HG02943 (cell line): ENCODE measurements around the gene RIMKLB.
"Not testable (repeated sequence)": the region's sequence is repeated elsewhere in the genome, so short reads cannot be mapped to it uniquely, and the experiment has no call there.

Source experiments
- ATAC-seq: cut with Tn5 transposase; IDR thresholded peaks from one replicate; pipeline ENCODE4 v1.9.1; 2021; ENCODE audit warnings: mild to moderate bottlenecking, low read depth, moderate library complexity; ENCODE audit not compliant: unreplicated experiment

The RIMKLB gene

GRCh38 chr12:8813572-8814357 lies 116.0 kb downstream of the RIMKLB start:
- no peak for ATAC-seq

GRCh38 chr12:8816448-8817050 lies 118.8 kb downstream of the RIMKLB start:
- ATAC-seq = no peak

DNA sequence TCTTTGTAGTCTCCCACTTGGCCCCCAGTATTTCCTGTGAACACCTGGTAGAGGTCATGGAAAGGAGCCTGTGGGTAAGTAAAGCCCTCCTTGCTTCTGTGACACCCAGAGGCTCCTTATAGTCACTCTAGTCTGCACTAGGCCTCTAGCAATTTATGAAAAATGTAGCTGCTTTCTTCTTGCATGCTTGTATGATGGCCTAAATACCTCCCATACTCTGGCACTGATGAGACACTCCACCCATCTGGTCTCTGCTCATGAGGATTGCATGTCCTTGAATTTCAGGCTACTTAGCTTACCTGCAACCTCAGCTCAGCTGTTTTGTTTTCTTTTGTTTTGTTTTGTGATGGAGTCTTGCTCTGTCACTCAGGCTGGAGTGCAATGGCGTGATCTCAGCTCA lies 120.1 kb downstream of the RIMKLB start:
- ATAC-seq = no peak

DNA sequence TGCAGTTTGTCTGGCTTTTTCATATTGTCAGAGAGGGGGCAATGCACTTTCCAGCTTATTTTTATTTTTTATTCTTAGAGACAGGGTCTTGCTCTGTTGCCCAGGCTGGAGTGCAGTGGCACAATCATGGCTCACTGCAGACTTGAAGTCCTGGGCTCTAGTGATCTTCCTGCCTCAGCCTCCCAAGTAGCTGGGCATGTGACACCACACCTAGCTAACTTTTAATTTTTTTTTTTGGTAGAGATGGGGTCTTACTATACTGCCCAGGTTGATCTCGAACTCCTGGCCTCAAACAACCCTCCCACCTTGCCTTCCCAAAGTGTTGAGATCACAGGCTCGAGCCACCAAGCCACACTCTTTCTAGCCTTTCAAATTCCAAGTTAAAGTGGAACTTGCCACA lies 120.7 kb downstream of the RIMKLB start:
- no peak for ATAC-seq

DNA sequence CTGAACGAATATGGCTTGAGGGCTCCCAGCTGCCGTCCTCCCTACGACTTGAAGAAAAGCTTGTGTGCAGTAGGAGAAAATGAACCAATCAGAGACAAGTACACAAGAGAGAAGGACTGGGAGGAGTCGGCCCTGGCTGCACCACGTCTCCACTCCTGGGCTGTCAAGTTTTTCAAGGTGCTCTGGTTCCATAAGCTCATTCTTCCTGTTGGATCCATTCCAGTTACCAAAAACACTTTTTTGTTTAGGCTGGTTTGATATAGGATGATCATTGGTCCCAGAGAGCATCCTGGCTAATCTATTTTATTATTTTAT lies 121.8 kb downstream of the RIMKLB start:
- ATAC-seq = no peak

DNA sequence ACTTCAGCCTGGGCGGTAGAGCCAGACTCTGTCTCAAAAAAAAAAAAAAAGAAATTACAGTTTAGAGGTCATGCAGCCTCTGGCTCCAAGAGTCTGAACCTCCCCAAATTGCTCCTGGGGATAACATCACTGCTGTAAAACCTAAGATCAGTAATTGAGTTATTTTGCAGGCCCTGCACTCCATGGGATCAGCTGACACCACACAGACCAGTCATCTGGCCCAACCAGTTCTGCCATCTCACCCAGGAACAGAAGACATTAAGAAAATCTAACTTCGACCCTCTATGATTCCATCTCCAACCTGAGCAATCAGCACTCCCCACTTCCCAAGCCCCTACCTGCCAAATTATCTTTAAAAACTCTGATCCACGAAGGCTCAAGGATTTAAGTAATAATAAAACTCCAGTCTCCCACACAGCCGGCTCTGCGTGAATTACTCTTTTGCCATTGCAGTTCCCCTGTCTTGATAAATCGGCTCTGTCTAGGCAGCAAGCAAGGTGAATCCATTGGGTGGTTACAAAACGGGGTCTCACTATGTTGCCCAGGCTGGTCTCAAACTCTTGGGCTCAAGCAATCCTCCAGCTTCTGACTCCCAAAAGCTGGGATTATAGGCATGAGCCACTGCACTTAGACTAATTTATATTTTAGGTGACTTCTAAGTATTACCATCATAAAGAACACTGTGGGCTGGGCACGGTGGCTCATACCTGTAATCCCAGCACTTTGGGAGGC lies 123.1 kb downstream of the RIMKLB start:
- ATAC-seq = not testable (repeated sequence)

DNA sequence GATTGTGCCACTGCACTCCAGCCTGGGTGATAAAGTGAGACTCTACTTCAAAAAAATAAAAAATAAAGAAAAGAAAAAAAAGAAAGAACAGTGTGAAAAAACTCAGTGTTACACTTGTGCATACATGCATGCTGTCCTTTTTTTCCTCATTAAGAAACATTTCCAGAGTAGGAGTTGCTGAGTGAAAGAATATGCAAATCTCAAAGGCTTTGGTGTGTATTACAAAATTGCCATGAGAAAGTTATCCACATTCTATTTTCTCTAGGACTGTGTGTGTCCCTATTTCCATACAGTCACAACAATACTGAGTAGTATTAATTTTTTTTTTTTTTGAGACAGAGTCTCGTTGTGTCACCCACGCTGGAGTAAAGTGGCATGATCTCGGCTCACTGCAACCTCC lies 123.8 kb downstream of the RIMKLB start:
- ATAC-seq = no peak

DNA sequence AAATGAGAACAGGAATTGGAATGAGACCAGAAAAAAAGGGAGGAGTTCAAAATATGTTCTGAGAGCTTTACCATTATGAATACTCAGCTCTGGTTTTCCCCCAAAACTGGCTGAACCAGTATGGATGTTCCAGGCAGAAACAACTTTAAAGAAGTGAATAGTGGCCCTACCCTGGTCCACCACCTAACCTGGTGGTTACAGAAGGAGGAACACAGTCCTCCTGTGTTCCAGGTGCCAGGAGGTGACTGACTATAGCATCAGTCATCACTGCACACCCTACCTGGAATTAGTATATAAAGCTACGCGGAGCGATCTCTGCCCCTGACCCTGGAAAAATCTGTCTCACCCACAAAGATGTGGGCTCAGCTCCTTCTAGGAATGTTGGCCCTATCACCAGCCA lies 124.5 kb downstream of the RIMKLB start, which contains the start of gene A2ML1:
A2ML1 (plus strand) TSS at position 324 of the 400 bp plus-strand sequence; CDS start at position 355, 31 bp downstream.
- ATAC-seq = no peak

DNA sequence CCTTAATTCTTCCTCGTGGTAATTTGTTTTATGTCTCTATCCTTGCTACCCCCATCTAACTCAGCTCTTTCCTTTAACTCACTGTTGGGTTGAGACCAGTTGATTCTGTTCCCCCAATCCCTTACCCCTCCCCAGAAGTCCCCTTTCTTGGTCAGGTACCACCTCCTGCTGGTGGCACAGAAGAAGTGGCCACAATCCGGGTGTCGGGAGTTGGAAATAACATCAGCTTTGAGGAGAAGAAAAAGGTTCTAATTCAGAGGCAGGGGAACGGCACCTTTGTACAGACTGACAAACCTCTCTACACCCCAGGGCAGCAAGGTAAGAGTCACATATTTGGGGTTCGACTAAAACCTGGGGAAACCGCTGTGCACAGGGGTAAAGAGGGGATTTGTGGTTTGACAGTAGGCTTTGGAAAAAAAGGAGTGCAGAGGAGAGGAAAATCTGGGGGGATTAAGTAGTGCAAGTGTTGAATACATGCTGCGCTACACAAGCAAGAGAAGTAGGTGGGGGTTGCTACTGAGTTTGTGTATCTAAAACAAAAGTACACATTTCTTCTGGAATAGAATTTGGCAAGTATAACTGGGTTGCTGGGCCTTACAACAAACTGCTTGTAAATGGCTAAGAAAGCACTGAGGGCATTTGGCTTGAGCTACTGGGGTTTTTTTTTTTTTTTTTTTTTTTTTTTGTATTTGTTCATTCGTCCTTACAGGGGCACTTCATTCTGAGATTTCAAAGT lies 125.9 kb downstream of the RIMKLB start:
- ATAC-seq = no peak

DNA sequence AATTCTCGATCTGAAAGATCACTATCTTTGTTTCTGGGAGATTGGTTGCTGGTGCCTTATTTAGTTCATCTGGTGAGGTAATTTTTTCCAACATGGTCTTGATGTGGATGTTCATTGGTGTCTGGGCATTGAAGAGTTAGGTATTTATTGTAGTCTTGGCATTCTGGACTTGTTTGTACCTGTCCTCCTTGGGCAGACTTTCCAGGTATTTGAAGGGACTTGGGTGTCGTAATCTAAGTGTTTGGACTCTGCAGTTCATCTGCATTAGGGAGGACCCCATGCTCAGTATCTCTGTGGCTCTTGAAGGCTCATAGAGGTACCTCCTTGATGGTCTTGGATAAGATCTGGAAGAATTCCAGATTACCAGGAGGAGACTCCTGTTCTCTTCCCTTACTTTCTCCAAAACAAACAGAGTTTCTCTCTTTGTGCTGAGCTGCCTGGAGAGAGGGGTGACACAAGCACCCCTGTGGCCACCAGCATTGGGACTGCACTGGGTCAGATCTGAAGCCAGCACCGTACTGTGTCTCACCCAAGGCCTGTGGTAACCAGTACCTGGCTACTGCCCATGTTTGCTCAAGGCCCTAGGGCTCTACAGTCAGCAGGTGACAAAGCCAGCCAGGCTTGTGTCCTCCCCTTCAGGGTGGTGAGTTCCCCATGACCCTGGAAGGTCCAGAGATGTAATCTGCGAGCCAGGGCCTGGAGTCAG lies 129.9 kb downstream of the RIMKLB start:
- no peak for ATAC-seq

DNA sequence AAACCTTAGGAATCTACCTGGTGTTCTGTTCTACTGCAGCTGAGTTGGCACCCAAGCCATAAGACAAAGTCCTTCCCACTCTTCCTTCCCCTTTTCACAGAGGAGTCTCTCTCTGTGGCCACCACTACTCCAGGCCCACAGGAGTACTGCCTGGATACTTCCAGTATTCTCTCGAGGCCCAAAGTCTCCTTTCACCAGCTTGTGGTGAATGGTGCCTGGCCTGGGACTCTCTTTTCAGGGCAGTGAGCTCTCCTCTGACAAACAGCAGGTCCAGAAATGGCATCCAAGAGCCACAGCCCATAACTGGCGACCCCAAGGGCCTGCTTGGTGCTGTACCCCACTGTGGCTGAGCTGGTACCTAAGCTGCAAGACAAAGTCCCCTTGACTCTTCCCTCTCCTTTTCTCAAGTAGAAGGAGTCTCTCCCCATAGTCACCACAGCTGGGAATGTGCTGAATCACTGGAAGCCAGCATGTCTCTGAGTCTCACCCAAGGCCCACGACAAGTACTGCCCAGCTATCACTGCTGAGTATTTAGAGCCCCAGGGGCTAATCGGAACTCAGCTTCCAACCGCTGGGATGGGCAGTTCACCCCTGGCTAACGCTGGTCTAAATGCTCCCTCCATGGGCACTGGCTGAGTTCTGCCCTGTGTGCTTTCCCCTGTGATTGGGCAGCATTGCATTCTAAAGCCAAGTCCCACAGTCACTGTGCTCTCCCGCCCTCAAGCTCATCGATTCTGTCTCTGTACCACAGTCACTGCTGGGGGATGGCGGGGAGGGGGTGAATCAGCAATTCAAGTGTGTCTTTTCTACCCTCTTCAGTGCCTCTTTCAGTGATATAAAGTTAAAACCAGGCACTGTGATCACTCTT lies 130.7 kb downstream of the RIMKLB start:
- ATAC-seq = no peak

- ATAC-seq = no peak
These were observed 131.3 kb downstream of the RIMKLB start for GRCh38 chr12:8829125-8829518.

- ATAC-seq = no peak
These were observed 131.8 kb downstream of the RIMKLB start for GRCh38 chr12:8829621-8830020.

DNA sequence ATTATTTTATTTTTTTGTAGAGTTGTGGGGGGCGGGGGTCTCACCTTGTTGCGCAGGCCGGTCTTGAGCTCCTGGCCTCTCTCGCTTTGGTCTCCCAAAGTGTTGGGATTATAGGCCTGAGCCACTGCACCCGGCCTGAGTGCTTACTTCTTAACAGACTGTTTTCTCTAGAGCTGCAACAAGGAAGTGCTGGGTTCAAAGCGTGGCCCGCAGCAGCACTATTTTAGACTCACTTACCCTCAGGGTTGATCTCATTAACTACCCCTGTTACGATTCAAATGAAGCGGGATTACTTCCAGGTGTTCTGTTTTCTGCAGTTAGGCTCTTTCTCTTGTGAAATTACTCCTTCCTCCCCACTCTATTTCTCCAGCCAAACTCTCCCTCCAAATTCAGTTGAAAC lies 133.3 kb downstream of the RIMKLB start:
- no peak for ATAC-seq

- ATAC-seq = no peak
These were observed 134.7 kb downstream of the RIMKLB start for GRCh38 chr12:8832500-8832899.
